HUDEP-2 (cell line): ENCODE results near the gene GINS2.
A peak's percentile ranks its signal among the peaks of the same experiment; 100 is the strongest.

ENCODE experiments used
- DNase-seq, 76 experiments: peaks; one replicate each; lab custom pipeline; 2025; ENCODE audit not compliant: unreplicated experiment in 76 of 76; lab: John Stamatoyannopoulos, UW

GINS2 gene

GRCh38 chr16:85629853-85630252 lies 58.9 kb downstream of the GINS2 start:
- peak in 3 of 76 experiments; percentile 8 to 17 (median 13) for DNase-seq

GRCh38 chr16:85629326-85629725 lies 59.4 kb downstream of the GINS2 start:
- DNase-seq, result no peak

- no peak for DNase-seq
Measured at GRCh38 chr16:85628645-85629044, 60.1 kb downstream of the GINS2 start.

DNA sequence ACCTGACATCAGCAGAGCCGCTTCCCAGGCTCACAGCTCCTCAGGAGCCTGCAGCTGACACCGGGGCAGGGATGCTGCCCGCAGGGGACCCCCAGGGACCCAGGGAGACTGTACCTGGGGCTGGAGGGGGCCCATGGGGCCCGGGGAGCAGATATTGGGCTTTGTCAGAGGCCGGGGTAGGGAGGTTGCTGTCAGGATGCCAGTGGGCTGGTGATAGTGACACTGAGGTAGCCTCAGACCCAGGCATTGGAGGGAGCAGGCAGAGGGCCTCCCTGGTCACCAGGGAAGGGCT lies 60.5 kb downstream of the GINS2 start:
- DNase-seq, result no peak

DNA sequence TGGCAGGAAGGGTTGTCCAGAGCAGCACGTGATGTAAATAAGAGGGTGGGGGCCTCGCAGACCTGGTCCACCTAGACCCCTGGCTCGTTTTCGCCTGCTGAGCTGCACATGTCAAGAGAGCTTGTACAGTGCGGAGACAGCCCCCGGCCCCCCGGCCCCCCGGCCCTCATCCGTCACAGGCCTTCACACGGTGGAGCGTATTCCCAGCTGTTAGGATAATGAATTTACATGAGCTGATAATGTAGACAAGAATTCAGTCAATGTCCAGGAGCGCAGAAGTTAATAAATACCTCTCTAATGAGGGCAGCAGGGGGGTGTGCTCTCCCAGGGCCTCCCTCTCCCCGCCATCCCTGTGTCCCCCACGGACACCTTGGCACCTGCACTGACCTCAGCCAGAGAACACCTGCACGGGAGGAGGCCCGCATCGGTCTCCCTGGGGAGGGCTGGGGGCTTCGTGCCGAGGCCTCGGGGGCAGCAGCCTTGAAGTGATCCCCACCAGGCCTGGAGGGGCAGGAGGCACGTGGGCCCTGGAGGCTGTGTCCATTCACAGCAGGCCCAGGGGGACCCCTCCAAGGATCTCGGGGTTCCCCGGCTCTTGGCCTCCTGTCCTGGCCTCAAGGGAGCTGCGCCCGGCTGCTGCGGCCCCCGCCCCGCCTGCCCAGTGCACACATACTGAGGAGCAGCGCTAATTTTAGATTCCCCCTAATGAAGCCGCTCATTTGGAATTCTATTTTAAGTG lies 61.1 kb downstream of the GINS2 start:
- DNase-seq, result no peak

- no peak for DNase-seq
Measured at GRCh38 chr16:85627089-85627488, 61.7 kb downstream of the GINS2 start.
